PC-9 (cell line): ENCODE results near the gene POLDIP3. TPM values are rescaled to one million over a fixed set of nuclear protein-coding genes. Genes with fewer than 3 reads are reported as not detected.

Experiments
- BruUV-seq: library from RNA; stranded (reverse); fragments of 400-500 nt; replicated peaks from 2 replicates; lab custom pipeline; 2021; lab: Mats Ljungman, UMichigan
- CTCF ChIA-PET: fragments of 300-600 bp; sonication (Branson Sonifier 250); formaldehyde crosslinking; loops from one replicate; lab custom pipeline; 2022; ENCODE audit warnings: antibody characterized with exemption; lab: Charles Lee
- POLR2A ChIA-PET: fragments of 300-600 bp; sonication (Branson Sonifier 250); formaldehyde crosslinking; loops from one replicate; lab custom pipeline; 2022; ENCODE audit warnings: antibody characterized with exemption; ENCODE audit not compliant: unreplicated experiment; lab: Charles Lee
- DNase-seq, 2 experiments: peaks; one replicate each; pipeline versions ENCODE4 v3.0.0 to v3.0.0-alpha.2; 2015 to 2022; ENCODE audit warnings: mixed read lengths in 1 of 2
- H2AFZ ChIP-seq: fragments of 200-600 bp; sonication (generic); 2 replicates; pipeline ENCODE4 v1.8.1; 2017; ENCODE audit warnings: antibody characterized with exemption
- H3F3A ChIP-seq: fragments of 200-600 bp; sonication (generic); 2 replicates; pipeline ENCODE4 v1.8.1; 2017; ENCODE audit warnings: antibody characterized with exemption, mild to moderate bottlenecking, low read depth; ENCODE audit not compliant: insufficient read depth
- H3K27ac ChIP-seq: fragments of 200-600 bp; sonication (generic); 2 replicates; pipeline ENCODE4 v1.6.1; 2016; ENCODE audit warnings: mixed run types
- H3K27me3 ChIP-seq: fragments of 200-600 bp; sonication (generic); 2 replicates; pipeline ENCODE4 v1.6.1; 2016; ENCODE audit warnings: low read depth, mixed run types; ENCODE audit not compliant: insufficient read depth
- H3K36me3 ChIP-seq: fragments of 200-600 bp; sonication (generic); 2 replicates; pipeline ENCODE4 v1.6.1; 2016; ENCODE audit warnings: low read depth, mixed run types
- H3K4me1 ChIP-seq: fragments of 200-600 bp; sonication (generic); replicated peaks from 2 replicates; pipeline ENCODE4 v1.6.1; 2016; ENCODE audit warnings: mixed run types; ENCODE audit not compliant: insufficient read depth
- H3K4me2 ChIP-seq: fragments of 200-600 bp; sonication (generic); 2 replicates; pipeline ENCODE4 v1.6.1; 2017; ENCODE audit warnings: mixed run types
- H3K4me3 ChIP-seq: fragments of 200-600 bp; sonication (generic); 2 replicates; pipeline ENCODE4 v1.6.1; 2016; ENCODE audit warnings: mixed run types
- H3K79me2 ChIP-seq: fragments of 200-600 bp; sonication (generic); 2 replicates; pipeline ENCODE4 v1.6.1; 2017; ENCODE audit warnings: low read depth, mixed run types
- H3K9me2 ChIP-seq: fragments of 200-600 bp; sonication (generic); 2 replicates; pipeline ENCODE4 v1.8.1; 2017; ENCODE audit warnings: mild to moderate bottlenecking; ENCODE audit not compliant: insufficient read depth
- H3K9me3 ChIP-seq: fragments of 200-600 bp; sonication (generic); 2 replicates; pipeline ENCODE4 v1.8.1; 2016; ENCODE audit warnings: low read depth; ENCODE audit not compliant: insufficient read depth
- H4K20me1 ChIP-seq: fragments of 200-600 bp; sonication (generic); 2 replicates; pipeline ENCODE4 v1.8.1; 2017; ENCODE audit not compliant: insufficient read depth
- EZH2 ChIP-seq: fragments of 200-600 bp; sonication (generic); IDR thresholded peaks from 2 replicates; pipeline ENCODE4 v1.8.0; 2017; ENCODE audit warnings: antibody characterized with exemption, low read depth
- intact Hi-C: fragments of 100-400 bp; cut with micrococcal nuclease; formaldehyde crosslinking; loops from one replicate; pipeline ENCODE4 v1.10.0; 2022; ENCODE audit not compliant: unreplicated experiment
- total RNA-seq: library from RNA; stranded (reverse); gene quantifications from 2 replicates; pipeline ENCODE4 v1.2.3, GENCODE V29; 2021
- TF ChIP-seq, protein P1 (sequence below): fragments of 200-600 bp; sonication (generic); conservative IDR thresholded peaks from 2 replicates; pipeline ENCODE4 v1.6.1; 2017; ENCODE audit warnings: mixed run types, antibody characterized with exemption, mild to moderate bottlenecking, moderate library complexity

Gene POLDIP3
- total RNA-seq, 1 experiment from 2014 or later: 62.9 TPM

DNA sequence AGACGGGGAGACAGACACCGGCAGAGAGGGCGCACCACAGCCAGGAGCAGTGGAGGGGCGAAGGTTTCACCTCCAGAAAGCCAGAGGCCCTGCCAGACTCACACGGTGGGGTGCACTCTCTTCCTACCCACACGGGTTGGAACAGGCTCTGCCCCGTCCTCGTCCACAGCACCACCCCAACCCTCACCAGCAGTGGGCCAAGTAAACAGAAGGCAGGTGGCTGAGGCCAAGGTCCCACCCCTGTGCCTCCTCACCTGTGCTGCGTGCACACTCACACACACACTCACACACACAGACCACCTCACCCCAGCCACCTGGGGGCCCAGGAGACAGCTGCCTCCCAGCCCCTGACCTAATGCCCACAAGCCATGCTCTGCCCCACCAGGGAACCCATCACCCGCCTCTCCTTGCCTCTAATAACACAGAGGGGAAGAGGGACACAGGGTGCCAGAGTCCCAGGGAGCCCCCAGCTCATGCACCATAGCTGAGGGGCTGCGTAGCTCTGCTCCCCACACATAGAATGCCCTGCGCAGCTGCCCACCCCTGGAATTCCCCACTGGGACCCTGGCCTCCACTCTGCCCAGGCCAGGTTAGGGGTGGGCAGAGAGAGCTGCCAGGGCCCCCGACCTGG, 31.4 kb upstream of the POLDIP3 start:
- H3K27me3 ChIP-seq: no peaks in the 10 kb centered on the region
- no peak overlapping the region for H3K4me2 ChIP-seq
- peaks cover 14% of the 10 kb centered on the region; the same call in 1 of the 2 replicates for H3F3A ChIP-seq
- H3K36me3 ChIP-seq: no peaks in the 10 kb centered on the region
- no peak overlapping the region for H3K27ac ChIP-seq
- H3K9me3 ChIP-seq: no peaks in the 10 kb centered on the region
- intact Hi-C loops: no loop called here
- TF ChIP-seq EZH2: no peak
- TF ChIP-seq, protein P1, sequence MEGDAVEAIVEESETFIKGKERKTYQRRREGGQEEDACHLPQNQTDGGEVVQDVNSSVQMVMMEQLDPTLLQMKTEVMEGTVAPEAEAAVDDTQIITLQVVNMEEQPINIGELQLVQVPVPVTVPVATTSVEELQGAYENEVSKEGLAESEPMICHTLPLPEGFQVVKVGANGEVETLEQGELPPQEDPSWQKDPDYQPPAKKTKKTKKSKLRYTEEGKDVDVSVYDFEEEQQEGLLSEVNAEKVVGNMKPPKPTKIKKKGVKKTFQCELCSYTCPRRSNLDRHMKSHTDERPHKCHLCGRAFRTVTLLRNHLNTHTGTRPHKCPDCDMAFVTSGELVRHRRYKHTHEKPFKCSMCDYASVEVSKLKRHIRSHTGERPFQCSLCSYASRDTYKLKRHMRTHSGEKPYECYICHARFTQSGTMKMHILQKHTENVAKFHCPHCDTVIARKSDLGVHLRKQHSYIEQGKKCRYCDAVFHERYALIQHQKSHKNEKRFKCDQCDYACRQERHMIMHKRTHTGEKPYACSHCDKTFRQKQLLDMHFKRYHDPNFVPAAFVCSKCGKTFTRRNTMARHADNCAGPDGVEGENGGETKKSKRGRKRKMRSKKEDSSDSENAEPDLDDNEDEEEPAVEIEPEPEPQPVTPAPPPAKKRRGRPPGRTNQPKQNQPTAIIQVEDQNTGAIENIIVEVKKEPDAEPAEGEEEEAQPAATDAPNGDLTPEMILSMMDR: no peak
- no TSS peak for BruUV-seq
- no peak for DNase-seq
- no peak overlapping the region for H2AFZ ChIP-seq
- POLR2A ChIA-PET: no interaction called here
- CTCF ChIA-PET: no interaction called here
- peaks cover 50% of the 10 kb centered on the region for H3K79me2 ChIP-seq
- H3K9me2 ChIP-seq: no peaks in the 10 kb centered on the region
- H3K4me1 ChIP-seq: peaks cover 14% of the 10 kb centered on the region
- H4K20me1 ChIP-seq: peaks cover 45% of the 10 kb centered on the region
- no peak overlapping the region for H3K4me3 ChIP-seq

DNA sequence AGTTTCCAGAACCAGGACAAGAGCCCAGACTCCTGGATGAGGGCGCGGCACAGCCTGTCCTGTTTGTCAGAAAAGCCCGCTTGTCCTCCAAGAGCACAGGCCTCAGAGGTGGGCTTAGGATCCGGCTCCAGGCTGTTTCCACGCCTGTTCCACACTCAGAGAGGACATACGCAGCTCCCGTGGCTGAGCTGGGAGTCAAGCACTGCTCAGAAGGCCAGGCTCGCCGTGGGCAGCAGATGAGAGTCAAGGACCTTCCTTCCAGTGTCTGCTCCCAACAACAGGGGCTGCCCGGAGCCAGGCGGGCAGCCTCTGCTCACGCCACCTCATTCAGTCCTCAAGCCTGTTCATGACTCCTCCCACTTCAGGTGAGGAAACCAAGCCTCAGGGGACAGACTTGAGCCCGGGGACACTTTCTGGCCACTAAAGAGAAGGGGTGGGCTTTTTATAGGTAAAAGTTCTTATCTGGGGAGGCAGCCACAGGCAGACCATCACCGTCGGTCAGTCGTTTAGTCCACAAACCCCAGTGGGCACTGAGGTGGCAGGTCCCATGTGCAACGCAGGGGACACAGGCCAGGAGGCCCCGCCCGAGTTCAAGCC, 30.8 kb upstream of the POLDIP3 start:
- DNase-seq: no peak
- peaks cover 50% of the 10 kb centered on the region for H3K79me2 ChIP-seq
- no peaks in the 10 kb centered on the region for H3K9me3 ChIP-seq
- POLR2A ChIA-PET: no interaction called here
- intact Hi-C loops: no loop called here
- H3K27ac ChIP-seq: no peak overlapping the region
- peaks cover 45% of the 10 kb centered on the region for H4K20me1 ChIP-seq
- H3K4me2 ChIP-seq: no peak overlapping the region
- no peak for TF ChIP-seq EZH2
- TF ChIP-seq, protein P1: no peak
- H3K36me3 ChIP-seq: no peaks in the 10 kb centered on the region
- no peak overlapping the region for H2AFZ ChIP-seq
- peaks cover 14% of the 10 kb centered on the region; the same call in 1 of the 2 replicates for H3K4me1 ChIP-seq
- H3K27me3 ChIP-seq: no peaks in the 10 kb centered on the region
- no peak overlapping the region for H3K4me3 ChIP-seq
- CTCF ChIA-PET: no interaction called here
- H3K9me2 ChIP-seq: no peaks in the 10 kb centered on the region
- no TSS peak for BruUV-seq
- peaks cover 8% of the 10 kb centered on the region; the same call in 1 of the 2 replicates for H3F3A ChIP-seq

DNA sequence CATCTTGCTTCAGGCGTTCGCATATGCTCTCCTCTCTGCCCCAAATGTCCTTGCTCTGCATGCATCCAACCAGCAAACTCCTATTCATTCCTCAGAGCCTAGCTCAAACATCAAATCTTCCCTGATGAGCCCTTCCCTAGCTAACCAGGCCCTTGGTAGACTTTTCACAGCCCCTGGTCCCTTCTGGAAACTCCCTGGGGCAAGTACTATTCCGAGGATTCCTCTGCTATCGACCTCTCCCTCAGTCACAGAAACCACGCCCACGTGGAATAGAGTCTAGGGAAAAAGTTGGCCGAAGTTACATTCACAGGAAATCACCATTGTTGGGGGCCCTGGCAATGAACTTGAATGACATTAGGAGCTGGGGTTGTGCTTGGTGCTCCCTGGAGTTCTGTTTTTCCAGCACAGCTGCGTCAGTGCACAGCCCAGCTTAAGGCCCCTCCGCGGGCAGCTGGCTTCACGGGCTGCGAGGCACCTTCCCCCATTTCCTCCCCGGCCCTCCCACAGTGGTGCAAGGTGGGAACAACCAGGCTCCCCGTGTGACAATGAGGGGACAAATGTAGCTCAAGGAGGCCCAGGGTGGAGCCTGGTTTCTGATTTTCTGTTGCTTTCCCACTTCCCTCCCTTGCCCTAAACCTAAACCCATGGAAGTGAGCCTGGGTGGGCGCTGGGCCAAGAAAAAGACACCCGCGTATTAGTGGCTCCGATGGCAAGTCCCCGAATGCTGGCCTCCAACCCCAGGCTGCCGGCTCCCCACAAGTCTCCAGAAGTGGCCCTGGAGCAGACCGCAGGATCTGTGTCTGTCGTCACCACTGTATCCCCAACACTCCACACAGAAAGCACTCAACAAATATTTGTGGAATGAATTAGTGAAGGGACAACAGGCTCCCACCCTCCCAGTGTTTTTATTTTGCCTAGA, 30.0 kb upstream of the POLDIP3 start:
- H2AFZ ChIP-seq: no peak overlapping the region
- H3K4me1 ChIP-seq: peaks cover 13% of the 10 kb centered on the region; the same call in 1 of the 2 replicates
- no peak for DNase-seq
- TF ChIP-seq EZH2: no peak
- TF ChIP-seq, protein P1: no peak
- peaks cover 8% of the 10 kb centered on the region; the same call in 1 of the 2 replicates for H3F3A ChIP-seq
- H3K4me2 ChIP-seq: no peak overlapping the region
- BruUV-seq: no TSS peak
- H3K27ac ChIP-seq: no peak overlapping the region
- POLR2A ChIA-PET: interaction anchor here (0.5 kb wide), 1 partner anchor 44 kb away, joined by 3 read pairs; no protein-coding TSS in a partner anchor
- no peaks in the 10 kb centered on the region for H3K27me3 ChIP-seq
- H3K79me2 ChIP-seq: peaks cover 50% of the 10 kb centered on the region
- CTCF ChIA-PET: no interaction called here
- no peaks in the 10 kb centered on the region for H3K36me3 ChIP-seq
- intact Hi-C loops: no loop called here
- no peaks in the 10 kb centered on the region for H3K9me3 ChIP-seq
- no peaks in the 10 kb centered on the region for H3K9me2 ChIP-seq
- peaks cover 45% of the 10 kb centered on the region for H4K20me1 ChIP-seq
- no peak overlapping the region for H3K4me3 ChIP-seq
